ENCODE measurements around the gene ABCA2. TPM values are rescaled to one million over a fixed set of nuclear protein-coding genes. Genes with fewer than 3 reads are reported as not detected.
A peak's percentile ranks its signal among the peaks of the same experiment; 100 is the strongest.

Gene ABCA2
- total RNA-seq, 1 experiment from 2014 or later, result 114 TPM

DNA sequence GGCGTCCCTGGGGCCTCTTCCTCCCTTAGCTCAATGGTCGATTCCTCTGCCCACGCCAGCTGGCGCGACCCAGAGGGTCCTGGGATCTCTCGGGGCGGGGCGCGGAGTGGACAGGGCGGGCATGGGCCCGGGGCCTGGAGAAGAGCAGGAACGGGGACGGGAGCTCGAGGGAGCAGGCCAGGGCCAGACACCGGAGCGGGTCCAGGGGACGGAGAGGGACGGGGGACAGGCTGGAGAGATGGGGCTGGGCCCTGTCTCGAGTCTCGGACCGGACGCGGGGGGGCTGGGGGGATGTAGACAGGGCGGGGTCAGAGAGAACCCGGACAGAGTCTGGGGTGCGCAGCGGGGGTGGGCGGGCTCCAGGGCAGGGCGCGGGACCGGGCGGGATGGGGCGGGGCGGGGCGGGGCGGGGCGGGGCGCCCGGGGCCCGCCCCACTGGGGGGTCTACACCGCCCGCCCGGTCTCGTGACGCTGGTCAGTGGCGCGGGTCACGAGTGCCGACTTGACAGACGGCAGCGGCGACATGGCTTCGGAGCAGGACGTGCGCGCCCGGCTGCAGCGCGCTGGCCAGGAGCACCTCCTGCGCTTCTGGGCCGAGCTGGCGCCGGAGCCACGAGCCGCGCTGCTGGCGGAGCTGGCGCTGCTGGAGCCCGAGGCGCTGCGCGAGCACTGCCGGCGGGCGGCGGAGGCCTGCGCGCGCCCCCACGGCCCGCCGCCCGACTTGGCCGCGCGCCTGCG is 49.1 kb upstream of the ABCA2 start, which contains the start of gene UAP1L1 (continued):
- TF ChIP-seq REST (IDR thresholded peaks at IDR 0.05; ENCODE audit: low read depth) (no peak), ELF1 (IDR thresholded peaks at IDR 0.05; ENCODE audit: borderline replicate concordance, low read depth) (no peak), JUND (IDR thresholded peaks at IDR 0.05) (no peak), ZNF274 (IDR thresholded peaks at IDR 0.05; ENCODE audit: low read depth, low read length) (no peak), SIN3A (IDR thresholded peaks at IDR 0.05; ENCODE audit: low read depth) (no peak)

- DNase-seq (ENCODE audit: low read depth, low spot score) (no peak), ATAC-seq (no peak)
- Histone ChIP-seq H3K9me3 (ENCODE audit: control insufficient read depth in 1 of 2, insufficient read depth in 1 of 2, low read depth in 1 of 2, low read length in 2 of 2) (no peaks in the 10 kb centered on the region), H3K79me2 (ENCODE audit: insufficient read depth, low read length) (peaks cover 4% of the 10 kb centered on the region; the same call in 1 of the 2 replicates), H3K4me3 (replicated peaks in 1 of 2; ENCODE audit: low read depth in 1 of 2, low read length in 2 of 2) (peak overlapping the region; percentile 52 to 57), H4K20me1 (ENCODE audit: insufficient read depth) (no peaks in the 10 kb centered on the region), H3K9me2 (ENCODE audit: insufficient read depth) (no peaks in the 10 kb centered on the region), H2AFZ (ENCODE audit: low read depth, low read length, poor library complexity, severe bottlenecking) (peak overlapping the region; percentile 32), H3K27me3 (ENCODE audit: insufficient read depth, low read length) (no peaks in the 10 kb centered on the region), H3K4me2 (ENCODE audit: low read length) (peak overlapping the region; percentile 89), H3K9ac (ENCODE audit: low read length) (peak overlapping the region; percentile 61), H3K36me3 (ENCODE audit: control insufficient read depth in 1 of 2, insufficient read depth in 2 of 2, low read length in 2 of 2) (peaks cover 0 to 8% of the 10 kb centered on the region in 2 experiments; a peak in 1 of 4 replicates), H3K4me1 (ENCODE audit: control insufficient read depth in 1 of 2, insufficient read depth in 2 of 2, low read length in 2 of 2) (peaks cover 11 to 34% of the 10 kb centered on the region in 2 experiments), H3K27ac (ENCODE audit: low read depth, low read length) (peak overlapping the region; percentile 66)
- ChIA-PET POLR2A (interaction anchor here (1.0 to 2.1 kb wide), 3 partner anchors 10 to 165 kb away, joined by 3 to 6 read pairs (median 3); partner anchors contain the start of gene MAN1B1), CTCF (interaction anchor here (1.0 to 2.1 kb wide), 3 partner anchors 8 to 30 kb away, joined by 4 to 12 read pairs (median 4); partner anchors contain the start of gene NPDC1), RAD21 (ENCODE audit: low non-redundant PET in 1 of 2, low total read pairs in 2 of 2, uncharacterized antibody in 2 of 2, unreplicated experiment in 2 of 2) (interaction anchor here in 1 of 2 experiments (0.8 kb wide), 1 partner anchor 8 kb away, joined by 5 read pairs; no protein-coding TSS in a partner anchor)
- no TSS peak for BruUV-seq (replicated peaks)
- intact Hi-C loops (cut with micrococcal nuclease), result no loop called here
- no peak for TF ChIP-seq ELF1 (IDR thresholded peaks at IDR 0.05; ENCODE audit: borderline replicate concordance, low read depth)
- TF ChIP-seq, protein P1, sequence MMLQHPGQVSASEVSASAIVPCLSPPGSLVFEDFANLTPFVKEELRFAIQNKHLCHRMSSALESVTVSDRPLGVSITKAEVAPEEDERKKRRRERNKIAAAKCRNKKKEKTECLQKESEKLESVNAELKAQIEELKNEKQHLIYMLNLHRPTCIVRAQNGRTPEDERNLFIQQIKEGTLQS (IDR thresholded peaks at IDR 0.05), result no peak
- TF ChIP-seq EZH2 (IDR thresholded peaks at IDR 0.05), result no peak
- no peak for TF ChIP-seq ZFX (IDR thresholded peaks at IDR 0.05)
- no peak for TF ChIP-seq TCF7L2 (IDR thresholded peaks at IDR 0.05; ENCODE audit: borderline replicate concordance, extremely low read depth, insufficient read depth, insufficient read length)
- TF ChIP-seq, protein P2, sequence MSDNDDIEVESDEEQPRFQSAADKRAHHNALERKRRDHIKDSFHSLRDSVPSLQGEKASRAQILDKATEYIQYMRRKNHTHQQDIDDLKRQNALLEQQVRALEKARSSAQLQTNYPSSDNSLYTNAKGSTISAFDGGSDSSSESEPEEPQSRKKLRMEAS (IDR thresholded peaks at IDR 0.05), result no peak
Measured at GRCh38 chr9:137076636-137077009, 48.6 kb upstream of the ABCA2 start.

Measured in HCT116 (cell line).